Ishikawa (cell line): ENCODE results near the gene MTO1.

Source experiments
- CEBPB ChIP-seq: IDR thresholded peaks from 2 replicates; pipeline ENCODE4 v1.6.1; 2012
- NFIC ChIP-seq: IDR thresholded peaks from 2 replicates; pipeline ENCODE4 v1.6.1; 2012
- RAD21 ChIP-seq: IDR thresholded peaks from 2 replicates; pipeline ENCODE4 v1.6.1; 2012; ENCODE audit warnings: low read depth
- TCF12 ChIP-seq: IDR thresholded peaks from 2 replicates; pipeline ENCODE4 v1.6.1; 2012; ENCODE audit warnings: low read depth
- TEAD4 ChIP-seq: IDR thresholded peaks from 2 replicates; pipeline ENCODE4 v1.6.1; 2012
- TF ChIP-seq, protein P1 (sequence below): IDR thresholded peaks from 2 replicates; pipeline ENCODE4 v1.6.1; 2012
- TF ChIP-seq, protein P2 (sequence below): IDR thresholded peaks from 2 replicates; pipeline ENCODE4 v1.6.1; 2012; ENCODE audit warnings: low read depth, mild to moderate bottlenecking

GRCh38 chr6:73484438-73484837, 22.9 kb downstream of the MTO1 start:
- no peak for TF ChIP-seq RAD21
- TF ChIP-seq, protein P1, sequence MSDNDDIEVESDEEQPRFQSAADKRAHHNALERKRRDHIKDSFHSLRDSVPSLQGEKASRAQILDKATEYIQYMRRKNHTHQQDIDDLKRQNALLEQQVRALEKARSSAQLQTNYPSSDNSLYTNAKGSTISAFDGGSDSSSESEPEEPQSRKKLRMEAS = no peak
- no peak for TF ChIP-seq TEAD4
- TF ChIP-seq TCF12 = no peak
- TF ChIP-seq NFIC = no peak
- TF ChIP-seq CEBPB = no peak
- TF ChIP-seq, protein P2, sequence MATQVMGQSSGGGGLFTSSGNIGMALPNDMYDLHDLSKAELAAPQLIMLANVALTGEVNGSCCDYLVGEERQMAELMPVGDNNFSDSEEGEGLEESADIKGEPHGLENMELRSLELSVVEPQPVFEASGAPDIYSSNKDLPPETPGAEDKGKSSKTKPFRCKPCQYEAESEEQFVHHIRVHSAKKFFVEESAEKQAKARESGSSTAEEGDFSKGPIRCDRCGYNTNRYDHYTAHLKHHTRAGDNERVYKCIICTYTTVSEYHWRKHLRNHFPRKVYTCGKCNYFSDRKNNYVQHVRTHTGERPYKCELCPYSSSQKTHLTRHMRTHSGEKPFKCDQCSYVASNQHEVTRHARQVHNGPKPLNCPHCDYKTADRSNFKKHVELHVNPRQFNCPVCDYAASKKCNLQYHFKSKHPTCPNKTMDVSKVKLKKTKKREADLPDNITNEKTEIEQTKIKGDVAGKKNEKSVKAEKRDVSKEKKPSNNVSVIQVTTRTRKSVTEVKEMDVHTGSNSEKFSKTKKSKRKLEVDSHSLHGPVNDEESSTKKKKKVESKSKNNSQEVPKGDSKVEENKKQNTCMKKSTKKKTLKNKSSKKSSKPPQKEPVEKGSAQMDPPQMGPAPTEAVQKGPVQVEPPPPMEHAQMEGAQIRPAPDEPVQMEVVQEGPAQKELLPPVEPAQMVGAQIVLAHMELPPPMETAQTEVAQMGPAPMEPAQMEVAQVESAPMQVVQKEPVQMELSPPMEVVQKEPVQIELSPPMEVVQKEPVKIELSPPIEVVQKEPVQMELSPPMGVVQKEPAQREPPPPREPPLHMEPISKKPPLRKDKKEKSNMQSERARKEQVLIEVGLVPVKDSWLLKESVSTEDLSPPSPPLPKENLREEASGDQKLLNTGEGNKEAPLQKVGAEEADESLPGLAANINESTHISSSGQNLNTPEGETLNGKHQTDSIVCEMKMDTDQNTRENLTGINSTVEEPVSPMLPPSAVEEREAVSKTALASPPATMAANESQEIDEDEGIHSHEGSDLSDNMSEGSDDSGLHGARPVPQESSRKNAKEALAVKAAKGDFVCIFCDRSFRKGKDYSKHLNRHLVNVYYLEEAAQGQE = no peak
